Fibroblast of villous mesenchyme (primary cell): ENCODE results near the gene MGAT3. TPM values are rescaled to one million over a fixed set of nuclear protein-coding genes. Genes with fewer than 3 reads are reported as not detected.
"Not testable (repeated sequence)": the region's sequence is repeated elsewhere in the genome, so short reads cannot be mapped to it uniquely, and the experiment has no call there.

Experiments
- DNase-seq: peaks from one replicate; pipeline ENCODE4 v3.0.0-alpha.2; 2010; ENCODE audit warnings: low read depth
- H3K4me3 ChIP-seq: 2 replicates; pipeline ENCODE4 v1.5.1; 2011; ENCODE audit warnings: low read depth, mild to moderate bottlenecking, low read length
- CTCF ChIP-seq: IDR thresholded peaks from 2 replicates; pipeline ENCODE4 v1.5.1; 2012; ENCODE audit warnings: low read depth, mild to moderate bottlenecking, low read length; ENCODE audit not compliant: insufficient read depth
- total RNA-seq: library from RNA; depleted of rRNA; stranded (reverse); fragments of >200 nt; gene quantifications from 2 replicates; pipeline ENCODE4 v1.2.3, GENCODE V29; 2012

MGAT3 gene
- total RNA-seq, 1 donor, result 1.3 TPM

- DNase-seq, result peak; percentile 96
- TF ChIP-seq CTCF, result no peak
- H3K4me3 ChIP-seq, result peak within 1 kb of the TSS; percentile 75
These were observed 45.4 kb downstream of the MGAT3 start, which contains the start of gene MIEF1 for GRCh38 chr22:39502109-39502788. MIEF1 (plus strand) TSS chr22:39502290; CDS start chr22:39511295, 9,005 bp downstream.

- TF ChIP-seq CTCF, result no peak
- H3K4me3 ChIP-seq, result peak overlapping the region; percentile 75
- no peak for DNase-seq
These were observed 46.1 kb downstream of the MGAT3 start for GRCh38 chr22:39502789-39503409.

GRCh38 chr22:39503630-39504029 lies 46.8 kb downstream of the MGAT3 start:
- DNase-seq, result no peak
- TF ChIP-seq CTCF, result no peak
- H3K4me3 ChIP-seq, result peak overlapping the region; percentile 75

GRCh38 chr22:39504071-39504470 lies 47.3 kb downstream of the MGAT3 start:
- no peak for DNase-seq
- H3K4me3 ChIP-seq, result no peak overlapping the region
- TF ChIP-seq CTCF, result no peak

GRCh38 chr22:39507021-39507420 lies 50.2 kb downstream of the MGAT3 start:
- DNase-seq, H3K4me3 ChIP-seq: not testable (repeated sequence)

GRCh38 chr22:39508393-39508792 lies 51.6 kb downstream of the MGAT3 start:
- DNase-seq, result no peak
- H3K4me3 ChIP-seq, result no peak overlapping the region
- no peak for TF ChIP-seq CTCF

- TF ChIP-seq CTCF, result no peak
- DNase-seq, result no peak
These were observed 53.8 kb downstream of the MGAT3 start for GRCh38 chr22:39510529-39511149.

More at GRCh38 chr22:39510529-39511149, 53.8 kb downstream of the MGAT3 start:
- no peak overlapping the region for H3K4me3 ChIP-seq
